Sigmoid colon (tissue), 7 donors: Measurements from ENCODE around the gene SEMA4F. TPM values are rescaled to one million over a fixed set of nuclear protein-coding genes. Genes with fewer than 3 reads are reported as not detected.

Source experiments
- DNase-seq: peaks from one replicate; pipeline ENCODE4 v3.0.0-alpha.2; 2019
- H3K27ac ChIP-seq, 4 donors: fragments of 200-600 bp; sonication (generic); one replicate each; pipeline ENCODE4 v1.5.1; 2016 to 2019; ENCODE audit warnings: mild to moderate bottlenecking in 1 of 4
- H3K27me3 ChIP-seq, 3 donors: fragments of 200-600 bp; sonication (generic); one replicate each; pipeline ENCODE4 v1.5.1; 2019; ENCODE audit warnings: mild to moderate bottlenecking in 1 of 3
- H3K36me3 ChIP-seq, 4 donors: fragments of 200-600 bp; sonication (generic); one replicate each; pipeline ENCODE4 v1.5.1; 2016 to 2019
- H3K4me1 ChIP-seq, 4 donors: fragments of 200-600 bp; sonication (generic); one replicate each; pipeline ENCODE4 v1.5.1; 2017 to 2019
- H3K4me3 ChIP-seq, 4 donors: fragments of 200-600 bp; sonication (generic); one replicate each; pipeline ENCODE4 v1.5.1; 2017 to 2019; ENCODE audit warnings: mild to moderate bottlenecking in 2 of 4, moderate library complexity in 1 of 4
- H3K9me3 ChIP-seq, 4 donors: fragments of 200-600 bp in 3 of 4; sonication (generic) in 3 of 4; one replicate each; pipeline versions ENCODE4 v1.5.1 to v1.6.1; 2013 to 2019
- EP300 ChIP-seq, 4 donors: sonication (generic); formaldehyde crosslinking; IDR thresholded peaks; one replicate each; pipeline ENCODE4 v1.6.1; 2017; ENCODE audit warnings: antibody characterized with exemption in 4 of 4
- POLR2A ChIP-seq, 2 donors: fragments of 450-650 bp; IDR thresholded peaks; one replicate each; pipeline ENCODE4 v1.6.1; 2016; ENCODE audit warnings: antibody characterized with exemption in 2 of 2, mild to moderate bottlenecking in 2 of 2, moderate library complexity in 2 of 2
- POLR2AphosphoS5 ChIP-seq, 4 donors: sonication (generic); formaldehyde crosslinking; IDR thresholded peaks; one replicate each; pipeline ENCODE4 v1.6.1; 2017; ENCODE audit warnings: antibody characterized with exemption in 4 of 4
- WGBS, 2 donors: extraction: QIAGEN DNeasy Blood & Tissue Kit; methylation state at CpG; one replicate each; pipeline ENCODE4 v1.1.7; 2013; 5-methylcytosine and 5-hydroxymethylcytosine counted together
- intact Hi-C: fragments of 100-400 bp; cut with DNase I; formaldehyde crosslinking; loops from one replicate; pipeline ENCODE4 v1.15.1; 2023
- polyA plus RNA-seq, 3 donors: library from polyadenylated mRNA; stranded (reverse); fragments of 200-250 nt; gene quantifications; one replicate each; pipeline ENCODE4 v1.2.3, GENCODE V29; 2013
- total RNA-seq, 4 donors: library from RNA; depleted of rRNA; stranded (reverse); fragments of >200 nt; gene quantifications; one replicate each; pipeline ENCODE4 v1.1.0, GENCODE V29; 2016
- TF ChIP-seq, protein P1 (sequence below), 4 experiments: fragments of 450-650 bp in 3 of 4; fragments of 200-600 bp in 1 of 4; IDR thresholded peaks; one replicate each; pipeline ENCODE4 v1.5.1; 2016 to 2019; ENCODE audit warnings: antibody characterized with exemption in 4 of 4, mild to moderate bottlenecking in 3 of 4, moderate library complexity in 2 of 4
- donor health status: healthy with polysubstance abuse.
- donor health status: Bipolar disorder and iron deficiency.
- donor health status: healthy.

SEMA4F gene
- total and polyA plus RNA-seq, 7 donors = 0.69 to 5.5 (median 3.2) TPM

DNA sequence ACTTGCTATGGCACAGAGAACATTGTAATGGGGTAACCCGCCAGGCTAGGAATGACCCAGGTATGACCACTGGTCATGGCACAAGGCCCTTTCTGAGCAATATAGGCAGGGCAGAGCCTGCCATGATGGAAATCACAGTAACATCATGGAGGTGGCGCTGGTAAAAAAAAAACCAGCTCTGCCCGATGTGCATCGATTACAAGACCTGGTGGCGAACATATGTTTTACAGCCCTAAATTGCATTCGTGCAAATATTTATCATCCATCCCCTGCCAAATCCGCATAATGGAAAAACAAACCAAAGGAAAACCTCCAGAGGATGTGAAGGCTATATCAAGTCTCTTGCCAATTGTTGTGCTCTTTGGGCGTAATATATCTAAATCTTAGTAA is 60.6 kb downstream of the SEMA4F start:
- H3K9me3 ChIP-seq = no peaks in the 10 kb centered on the region
- H3K27me3 ChIP-seq = no peaks in the 10 kb centered on the region
- intact Hi-C loops = loop anchor here (1.0 kb wide), 1 partner anchor 162 kb away; no protein-coding TSS in a partner anchor
- peaks cover 0 to 11% (median 8%) of the 10 kb centered on the region in 4 donors for H3K4me1 ChIP-seq
- no peaks in the 10 kb centered on the region for H3K36me3 ChIP-seq
- no peak overlapping the region for H3K27ac ChIP-seq
- WGBS, 2 donors = 17 to 47% methylated on average over 8 of the region's 8 CpGs
- no peak overlapping the region for H3K4me3 ChIP-seq
- no peak for DNase-seq
- TF ChIP-seq POLR2A (IDR thresholded peaks at IDR 0.05) = no peak
- no peak for TF ChIP-seq POLR2AphosphoS5 (IDR thresholded peaks at IDR 0.05)
- TF ChIP-seq, protein P1, sequence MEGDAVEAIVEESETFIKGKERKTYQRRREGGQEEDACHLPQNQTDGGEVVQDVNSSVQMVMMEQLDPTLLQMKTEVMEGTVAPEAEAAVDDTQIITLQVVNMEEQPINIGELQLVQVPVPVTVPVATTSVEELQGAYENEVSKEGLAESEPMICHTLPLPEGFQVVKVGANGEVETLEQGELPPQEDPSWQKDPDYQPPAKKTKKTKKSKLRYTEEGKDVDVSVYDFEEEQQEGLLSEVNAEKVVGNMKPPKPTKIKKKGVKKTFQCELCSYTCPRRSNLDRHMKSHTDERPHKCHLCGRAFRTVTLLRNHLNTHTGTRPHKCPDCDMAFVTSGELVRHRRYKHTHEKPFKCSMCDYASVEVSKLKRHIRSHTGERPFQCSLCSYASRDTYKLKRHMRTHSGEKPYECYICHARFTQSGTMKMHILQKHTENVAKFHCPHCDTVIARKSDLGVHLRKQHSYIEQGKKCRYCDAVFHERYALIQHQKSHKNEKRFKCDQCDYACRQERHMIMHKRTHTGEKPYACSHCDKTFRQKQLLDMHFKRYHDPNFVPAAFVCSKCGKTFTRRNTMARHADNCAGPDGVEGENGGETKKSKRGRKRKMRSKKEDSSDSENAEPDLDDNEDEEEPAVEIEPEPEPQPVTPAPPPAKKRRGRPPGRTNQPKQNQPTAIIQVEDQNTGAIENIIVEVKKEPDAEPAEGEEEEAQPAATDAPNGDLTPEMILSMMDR (IDR thresholded peaks at IDR 0.05) = no peak
- TF ChIP-seq EP300 (IDR thresholded peaks at IDR 0.05) = no peak

DNA sequence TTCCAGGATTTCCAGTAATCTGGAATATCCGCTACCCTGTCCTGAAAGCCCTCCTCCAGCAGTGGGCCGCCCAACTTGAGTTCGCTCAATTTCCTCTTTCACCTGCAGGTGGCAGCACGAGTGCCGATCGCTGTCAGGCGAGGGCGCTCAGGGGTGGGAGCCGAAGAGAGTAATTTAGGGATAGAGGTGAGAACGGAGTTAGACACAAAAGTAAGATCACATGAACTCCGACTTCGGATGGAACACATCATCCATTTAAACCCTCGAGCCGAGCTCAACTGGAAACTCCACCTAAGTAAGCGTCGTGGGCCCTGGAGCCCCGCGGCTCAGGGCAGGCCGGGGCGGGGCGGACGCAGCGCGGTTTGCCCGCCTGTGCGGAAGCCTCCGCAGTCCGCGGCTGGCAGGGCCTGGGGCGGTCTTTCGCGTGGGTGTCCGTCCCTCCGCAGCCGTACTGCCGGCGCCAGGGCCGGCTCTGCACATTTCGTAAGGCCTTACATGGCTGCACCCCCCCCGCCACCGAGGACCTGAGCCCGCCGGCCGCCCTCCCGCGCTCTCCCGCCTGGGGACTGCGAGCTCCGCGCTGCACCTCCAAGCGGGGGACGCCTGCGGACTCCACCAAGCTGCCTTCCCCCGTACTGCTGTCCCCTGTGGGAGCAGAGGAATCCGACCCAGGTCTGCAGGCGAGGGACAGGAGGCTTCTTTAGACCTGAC is 61.2 kb downstream of the SEMA4F start:
- H3K36me3 ChIP-seq = no peaks in the 10 kb centered on the region
- no peak for TF ChIP-seq EP300 (IDR thresholded peaks at IDR 0.05)
- TF ChIP-seq, protein P1 (IDR thresholded peaks at IDR 0.05) = peak; percentile 63 to 90 (median 84)
- peak overlapping the region; percentile 59 to 72 (median 65) for H3K27ac ChIP-seq
- H3K9me3 ChIP-seq = no peaks in the 10 kb centered on the region
- H3K4me1 ChIP-seq = peaks cover 0 to 11% (median 8%) of the 10 kb centered on the region in 4 donors
- peak overlapping the region; percentile 23 to 60 (median 54) for H3K4me3 ChIP-seq
- intact Hi-C loops = loop anchor here (1.0 kb wide), 1 partner anchor 161 kb away; no protein-coding TSS in a partner anchor
- DNase-seq = peak; percentile 87
- WGBS, 2 donors = 0 to 1% methylated on average over 56 of the region's 56 CpGs
- H3K27me3 ChIP-seq = no peaks in the 10 kb centered on the region

DNA sequence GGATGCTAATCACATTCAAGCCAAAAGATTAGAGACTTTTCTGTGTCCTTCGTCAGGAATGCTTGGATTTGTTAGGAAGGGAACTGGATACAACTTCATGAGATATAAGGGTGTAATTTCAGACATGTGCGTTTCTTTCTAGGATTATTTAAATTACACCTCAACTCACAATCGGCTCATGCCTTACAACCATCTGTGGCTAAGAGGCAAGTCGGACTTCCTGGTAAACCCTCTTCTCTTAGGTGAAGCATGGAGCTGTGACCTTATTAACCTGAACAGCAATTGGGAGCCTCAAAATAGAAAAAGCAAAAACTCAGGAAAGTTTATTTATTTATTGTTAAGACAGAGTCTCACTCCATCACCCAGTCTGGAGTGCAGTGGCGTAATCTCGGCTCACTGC is 61.8 kb downstream of the SEMA4F start:
- peak overlapping the region in 3 of 4 donors; percentile 52 to 60 (median 56) for H3K4me3 ChIP-seq
- peaks cover 0 to 11% (median 8%) of the 10 kb centered on the region in 4 donors for H3K4me1 ChIP-seq
- H3K27me3 ChIP-seq = no peaks in the 10 kb centered on the region
- no peak for DNase-seq
- H3K9me3 ChIP-seq = no peaks in the 10 kb centered on the region
- no peaks in the 10 kb centered on the region for H3K36me3 ChIP-seq
- intact Hi-C loops = loop anchor here (1.0 kb wide), 1 partner anchor 160 kb away; no protein-coding TSS in a partner anchor
- WGBS, 2 donors = 37 to 54% methylated on average over 6 of the region's 6 CpGs
- TF ChIP-seq, protein P1 (IDR thresholded peaks at IDR 0.05) = no peak
- no peak for TF ChIP-seq EP300 (IDR thresholded peaks at IDR 0.05)
- no peak for TF ChIP-seq POLR2A (IDR thresholded peaks at IDR 0.05)
- TF ChIP-seq POLR2AphosphoS5 (IDR thresholded peaks at IDR 0.05) = no peak
- peak overlapping the region in 2 of 4 donors; percentile 68 to 72 for H3K27ac ChIP-seq

DNA sequence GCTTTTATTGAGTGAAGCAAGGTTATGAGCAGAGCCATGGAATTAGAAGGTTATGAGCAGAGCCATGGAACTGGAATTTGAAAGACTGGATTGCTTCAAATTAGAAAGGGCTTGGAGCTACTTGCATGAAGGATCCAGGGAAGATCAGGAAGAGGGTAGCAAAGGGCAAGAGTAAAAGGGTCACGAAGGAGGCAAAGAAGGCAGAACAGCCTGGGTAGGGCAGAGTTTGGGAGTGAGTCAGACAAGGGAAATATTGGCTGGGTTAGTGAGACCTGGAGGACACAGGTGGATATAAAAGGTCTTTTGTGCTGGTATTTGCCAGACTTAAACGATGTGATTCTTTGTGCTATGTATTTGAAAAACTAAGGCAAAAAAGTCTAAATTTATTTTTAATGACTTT is 65.0 kb downstream of the SEMA4F start:
- H3K36me3 ChIP-seq = no peaks in the 10 kb centered on the region
- 16 to 65% methylated on average over 2 of the region's 2 CpGs for whole genome bisulfite sequencing, 2 donors

More for the DNA sequence above, 65.0 kb downstream of the SEMA4F start:
- Histone ChIP-seq H3K4me1 (peaks cover 0 to 11% (median 8%) of the 10 kb centered on the region in 4 donors), H3K4me3 (no peak overlapping the region), H3K9me3 (no peaks in the 10 kb centered on the region), H3K27me3 (peaks cover 0 to 4% (median 0%) of the 10 kb centered on the region in 3 donors), H3K27ac (no peak overlapping the region)
- DNase-seq = no peak
- intact Hi-C loops = no loop called here
- no peak for TF ChIP-seq POLR2AphosphoS5 (IDR thresholded peaks at IDR 0.05)
- no peak for TF ChIP-seq POLR2A (IDR thresholded peaks at IDR 0.05)
- TF ChIP-seq, protein P1 (IDR thresholded peaks at IDR 0.05) = no peak
- TF ChIP-seq EP300 (IDR thresholded peaks at IDR 0.05) = no peak
